Glutamatergic neuron (in vitro differentiated cells): Measurements from ENCODE around the gene DHX34. TPM values are rescaled to one million over a fixed set of nuclear protein-coding genes. Genes with fewer than 3 reads are reported as not detected.
"Not testable (repeated sequence)": the region's sequence is repeated elsewhere in the genome, so short reads cannot be mapped to it uniquely, and the experiment has no call there.

ENCODE experiments used
- DNase-seq: peaks from one replicate; pipeline ENCODE4 v3.0.0; 2022
- H3K27ac Mint-ChIP-seq: one replicate; pipeline ENCODE4 v1.8.0; 2020; ENCODE audit warnings: mild to moderate bottlenecking, mixed read lengths, inconsistent platforms; ENCODE audit not compliant: unreplicated experiment
- H3K27me3 Mint-ChIP-seq: one replicate; pipeline ENCODE4 v1.8.0; 2020; ENCODE audit warnings: mild to moderate bottlenecking, moderate library complexity, mixed read lengths, inconsistent platforms; ENCODE audit not compliant: unreplicated experiment
- H3K36me3 Mint-ChIP-seq: one replicate; pipeline ENCODE4 v1.8.0; 2020; ENCODE audit warnings: mild to moderate bottlenecking, mixed read lengths, inconsistent platforms; ENCODE audit not compliant: unreplicated experiment
- H3K4me1 Mint-ChIP-seq: one replicate; pipeline ENCODE4 v1.8.0; 2020; ENCODE audit warnings: mild to moderate bottlenecking, low read depth, mixed read lengths, inconsistent platforms; ENCODE audit not compliant: unreplicated experiment
- H3K4me3 Mint-ChIP-seq: one replicate; pipeline ENCODE4 v1.8.0; 2020; ENCODE audit warnings: mild to moderate bottlenecking, mixed read lengths, inconsistent platforms; ENCODE audit not compliant: unreplicated experiment
- H3K9me3 Mint-ChIP-seq: one replicate; pipeline ENCODE4 v1.8.0; 2020; ENCODE audit warnings: mild to moderate bottlenecking, moderate library complexity, mixed read lengths, inconsistent platforms; ENCODE audit not compliant: unreplicated experiment
- CTCF ChIP-seq: fragments of 200-600 bp; sonication (generic); IDR thresholded peaks from one replicate; pipeline ENCODE4 v1.5.0; 2021; ENCODE audit not compliant: partially characterized antibody, unreplicated experiment
- total RNA-seq: library from RNA; stranded (reverse); fragmentation: NEBNext Ultra II Directional; extraction: Animal tissue kit (Norgen Biotek cat#: 25700); gene quantifications from one replicate; pipeline ENCODE4 v1.2.1, GENCODE V29; 2021; ENCODE audit not compliant: unreplicated experiment

The DHX34 gene
- total RNA-seq, 1 donor from 2014 or later, result 119 TPM

GRCh38 chr19:47324502-47324901 lies 24.6 kb upstream of the DHX34 start:
- peaks cover 7% of the 10 kb centered on the region for H3K9me3 Mint-ChIP-seq
- peaks cover 6% of the 10 kb centered on the region for H3K36me3 Mint-ChIP-seq
- no peak for TF ChIP-seq CTCF
- H3K4me3 Mint-ChIP-seq, result no peak overlapping the region
- no peak for DNase-seq
- peaks cover 1% of the 10 kb centered on the region for H3K27me3 Mint-ChIP-seq
- H3K4me1 Mint-ChIP-seq, result no peaks in the 10 kb centered on the region
- H3K27ac Mint-ChIP-seq, result no peak overlapping the region

GRCh38 chr19:47330466-47330869 lies 18.6 kb upstream of the DHX34 start:
- DNase-seq, result no peak
- Mint-ChIP-seq H3K27ac (no peak overlapping the region), H3K9me3 (no peaks in the 10 kb centered on the region)

GRCh38 chr19:47331490-47331889 lies 17.6 kb upstream of the DHX34 start:
- H3K4me3 Mint-ChIP-seq, result no peak overlapping the region
- H3K27ac Mint-ChIP-seq, result no peak overlapping the region
- TF ChIP-seq CTCF, result no peak
- H3K36me3 Mint-ChIP-seq, result no peaks in the 10 kb centered on the region
- DNase-seq, result no peak
- H3K27me3 Mint-ChIP-seq, result no peaks in the 10 kb centered on the region
- no peaks in the 10 kb centered on the region for H3K9me3 Mint-ChIP-seq
- H3K4me1 Mint-ChIP-seq, result no peaks in the 10 kb centered on the region

More at GRCh38 chr19:47330466-47330869, 18.6 kb upstream of the DHX34 start:
- H3K36me3 Mint-ChIP-seq, result no peaks in the 10 kb centered on the region
- H3K4me3 Mint-ChIP-seq, result no peak overlapping the region
- no peak for TF ChIP-seq CTCF
- H3K4me1 Mint-ChIP-seq, result no peaks in the 10 kb centered on the region
- H3K27me3 Mint-ChIP-seq, result no peaks in the 10 kb centered on the region

- Mint-ChIP-seq H3K9me3 (no peaks in the 10 kb centered on the region), H3K27me3 (no peaks in the 10 kb centered on the region), H3K4me3 (no peak within 1 kb of the TSS), H3K27ac (no peak within 1 kb of the TSS), H3K36me3 (no peaks in the 10 kb centered on the region), H3K4me1 (no peaks in the 10 kb centered on the region)
- TF ChIP-seq CTCF, result no peak
- DNase-seq, result no peak
These were observed 17.1 kb upstream of the DHX34 start, which contains the start of gene C5AR2 for GRCh38 chr19:47331931-47332547. C5AR2 (plus strand) TSS chr19:47332175; CDS start chr19:47340800, 8,625 bp downstream.

- H3K27me3 Mint-ChIP-seq, H3K4me3 Mint-ChIP-seq, H3K9me3 Mint-ChIP-seq, H3K27ac Mint-ChIP-seq, H3K4me1 Mint-ChIP-seq, DNase-seq, H3K36me3 Mint-ChIP-seq: not testable (repeated sequence)
These were observed 12.1 kb upstream of the DHX34 start for GRCh38 chr19:47336765-47337718.
